ENCODE data around the gene THBS2.

The THBS2 gene

DNA sequence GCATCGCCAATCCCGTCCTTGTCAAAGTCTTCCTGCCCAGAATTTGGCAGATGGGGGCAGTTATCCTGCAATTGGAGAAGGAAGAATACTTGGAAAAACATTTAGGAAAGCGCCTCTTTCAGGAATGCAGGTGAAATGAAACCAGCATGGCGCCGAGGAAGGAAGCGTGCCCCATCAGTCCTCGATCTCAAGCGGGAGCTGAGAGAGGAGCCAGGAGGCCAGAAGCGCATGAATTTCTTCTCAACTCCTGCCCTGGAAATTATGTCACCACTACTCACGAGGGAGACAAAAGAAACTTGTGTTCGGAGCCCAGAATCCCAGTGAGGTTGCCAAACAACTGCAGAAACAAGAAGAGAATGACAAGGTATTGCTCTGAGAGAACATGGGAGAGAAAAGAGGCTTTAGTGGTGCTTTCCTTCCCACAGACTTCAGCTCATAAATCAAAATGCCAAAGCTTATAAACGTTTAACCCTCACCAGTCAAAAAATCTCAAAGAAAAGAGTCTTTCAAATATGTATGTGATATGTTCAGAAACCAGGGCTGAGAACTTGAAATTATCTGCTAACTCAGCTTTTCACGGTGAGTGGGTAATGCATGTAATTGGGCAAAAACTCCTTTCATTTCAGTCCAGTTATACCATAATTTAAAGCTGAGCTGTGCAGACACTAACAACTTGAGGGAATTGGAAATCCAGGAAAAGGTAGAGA is 23.9 kb downstream of the THBS2 start:
- peak; percentile 25 to 63 for DNase-seq

DNA sequence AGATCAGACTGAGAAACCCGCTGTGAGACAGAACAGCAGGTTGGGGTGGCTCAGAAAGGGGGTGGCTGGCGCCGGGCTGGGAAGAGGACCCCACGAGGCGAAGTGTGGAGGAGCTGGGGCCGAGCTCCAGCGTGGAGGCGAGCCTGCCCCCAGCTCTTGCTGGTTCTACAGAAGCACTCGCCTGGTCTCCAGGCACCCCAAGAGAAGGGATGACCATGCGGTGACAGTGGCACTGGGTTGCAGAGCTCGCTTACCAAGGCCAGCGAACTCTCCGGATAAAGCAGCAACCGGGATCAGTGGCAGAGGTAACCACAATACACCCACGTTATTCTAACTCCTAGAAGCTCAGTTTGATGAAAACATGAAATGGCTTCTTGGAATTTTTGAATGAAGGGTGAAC is 26.5 kb downstream of the THBS2 start:
- no peak for DNase-seq

- no peak for DNase-seq
Measured at GRCh38 chr6:169225887-169226286, 27.8 kb downstream of the THBS2 start.

- no peak for DNase-seq
Measured at GRCh38 chr6:169225131-169225576, 28.5 kb downstream of the THBS2 start.

DNA sequence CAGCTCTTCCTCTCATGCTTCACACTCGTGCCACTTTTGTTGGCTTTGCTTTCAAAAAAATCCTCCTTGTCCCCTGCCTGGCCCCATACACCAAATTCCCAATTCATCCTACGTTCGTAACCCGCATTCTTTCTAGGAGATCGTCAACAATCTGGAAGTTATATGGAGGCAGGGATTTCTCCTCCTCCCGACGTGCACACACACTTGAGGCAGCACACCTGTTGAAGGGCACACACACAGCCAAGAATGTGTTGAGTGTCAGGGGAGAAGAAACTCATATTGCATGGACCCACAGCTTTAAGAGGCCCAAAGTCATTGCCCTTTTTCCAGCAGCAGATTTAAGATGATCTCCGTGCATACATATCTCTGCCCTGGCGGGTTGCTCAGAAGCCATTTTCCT is 28.9 kb downstream of the THBS2 start:
- DNase-seq = no peak

DNA sequence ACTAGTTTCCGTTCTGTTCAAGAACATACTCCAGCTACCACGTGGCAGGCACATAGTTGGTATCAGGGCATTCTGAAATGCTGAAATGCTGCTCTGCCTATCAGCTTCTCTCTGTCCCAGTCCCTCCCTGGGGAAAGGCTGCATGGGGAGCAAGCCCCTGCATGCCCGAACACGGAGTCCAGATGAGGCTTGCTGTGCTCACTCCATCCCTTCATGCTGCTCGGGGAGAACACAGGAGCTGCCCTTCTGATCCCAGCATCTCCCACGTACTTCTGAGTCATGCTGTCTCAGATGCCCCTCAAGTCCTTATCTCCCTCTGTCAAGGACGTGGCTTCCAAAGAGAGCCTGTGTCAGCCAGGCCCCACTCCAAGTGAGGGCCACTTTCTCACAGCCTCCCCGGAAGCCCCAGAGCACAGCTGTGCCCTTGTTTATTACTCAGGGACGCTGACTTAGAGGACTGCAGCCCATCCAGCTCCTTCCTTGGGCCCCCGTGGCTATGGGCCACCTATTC is 29.4 kb downstream of the THBS2 start:
- DNase-seq = no peak

GRCh38 chr6:169223006-169223405 is 30.6 kb downstream of the THBS2 start:
- no peak for DNase-seq

GRCh38 chr6:169222126-169222525 is 31.5 kb downstream of the THBS2 start:
- DNase-seq = no peak

DNA sequence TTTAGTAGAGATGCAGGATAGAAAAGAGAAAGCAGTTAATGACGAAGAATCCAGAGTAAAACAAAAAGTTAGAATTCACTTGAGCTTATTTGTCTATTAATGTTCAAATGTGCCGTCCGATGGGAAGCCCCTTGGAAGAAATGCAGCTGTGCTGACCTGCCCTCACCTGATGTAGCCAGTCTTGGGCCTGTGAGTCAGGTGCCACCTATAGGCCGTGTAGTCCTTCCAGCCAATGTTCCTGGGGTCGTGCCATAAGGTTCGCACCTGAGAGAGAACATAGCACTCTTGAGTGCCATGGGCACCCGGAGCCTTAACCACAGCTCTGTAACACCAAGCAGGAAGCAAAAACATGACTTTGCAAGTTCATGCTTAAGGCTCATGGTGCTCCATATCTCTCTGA is 32.4 kb downstream of the THBS2 start:
- no peak for DNase-seq

DNA sequence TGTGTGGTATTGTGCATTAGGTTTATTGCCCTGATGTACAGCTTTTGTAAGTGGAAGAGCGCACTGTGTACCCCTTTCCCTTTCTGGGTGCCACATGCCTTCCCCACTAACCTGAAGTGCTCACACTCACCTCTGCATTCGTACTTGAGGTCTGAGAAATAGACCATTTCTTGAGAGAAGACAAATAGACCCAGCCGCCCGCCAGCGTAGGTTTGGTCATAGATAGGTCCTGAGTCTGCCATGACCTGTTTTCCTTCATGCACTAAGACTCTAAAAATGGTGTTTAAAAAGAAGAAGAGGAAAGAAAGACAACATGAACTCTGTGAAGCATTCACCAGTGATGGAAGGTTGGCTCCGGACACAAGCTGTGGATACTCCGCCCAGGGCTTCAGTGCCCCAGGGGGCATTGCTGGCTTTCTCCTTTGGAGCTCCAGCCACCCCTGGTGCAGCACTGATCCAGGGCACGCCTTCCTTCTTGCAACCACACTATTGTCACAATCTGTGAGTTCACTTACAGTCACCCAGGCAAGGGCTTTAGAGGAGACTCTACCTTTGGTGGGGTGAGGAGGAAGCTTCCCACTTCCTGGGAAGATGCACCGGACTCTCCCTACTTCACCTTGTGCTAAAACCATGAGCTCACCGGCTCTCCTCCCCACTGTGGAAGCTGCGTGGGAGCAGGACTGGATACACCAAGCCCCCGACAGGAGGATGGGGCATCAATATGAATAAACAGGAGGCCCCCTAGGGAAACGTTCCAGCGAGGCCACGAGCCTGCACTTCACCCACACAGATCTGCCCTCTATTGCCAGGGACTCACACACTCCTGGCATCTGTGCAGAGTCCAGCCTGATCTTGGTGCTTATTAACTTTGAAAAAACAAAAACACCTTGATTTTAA is 33.3 kb downstream of the THBS2 start:
- no peak for DNase-seq

- no peak for DNase-seq
Measured at GRCh38 chr6:169217972-169218371, 35.7 kb downstream of the THBS2 start.

DNA sequence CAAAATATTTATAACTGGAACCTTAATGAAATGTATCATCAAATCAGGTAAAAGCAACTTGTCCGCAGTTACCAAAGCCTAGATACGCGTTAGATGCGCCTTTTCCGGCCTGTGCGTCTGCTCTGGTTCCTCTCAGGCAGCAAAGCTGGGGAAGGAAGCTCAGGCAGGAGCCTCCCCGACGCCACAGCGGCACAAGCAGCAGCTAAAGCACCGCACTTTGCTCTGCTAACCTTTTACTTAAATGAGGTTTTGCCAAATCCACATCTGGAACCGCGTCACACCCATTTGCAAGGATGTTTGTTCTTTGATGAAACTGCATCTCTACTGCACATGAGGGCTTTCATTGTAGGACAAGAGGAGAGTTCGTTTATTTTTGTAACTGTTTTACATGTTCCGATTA is 36.8 kb downstream of the THBS2 start:
- no peak for DNase-seq

DNA sequence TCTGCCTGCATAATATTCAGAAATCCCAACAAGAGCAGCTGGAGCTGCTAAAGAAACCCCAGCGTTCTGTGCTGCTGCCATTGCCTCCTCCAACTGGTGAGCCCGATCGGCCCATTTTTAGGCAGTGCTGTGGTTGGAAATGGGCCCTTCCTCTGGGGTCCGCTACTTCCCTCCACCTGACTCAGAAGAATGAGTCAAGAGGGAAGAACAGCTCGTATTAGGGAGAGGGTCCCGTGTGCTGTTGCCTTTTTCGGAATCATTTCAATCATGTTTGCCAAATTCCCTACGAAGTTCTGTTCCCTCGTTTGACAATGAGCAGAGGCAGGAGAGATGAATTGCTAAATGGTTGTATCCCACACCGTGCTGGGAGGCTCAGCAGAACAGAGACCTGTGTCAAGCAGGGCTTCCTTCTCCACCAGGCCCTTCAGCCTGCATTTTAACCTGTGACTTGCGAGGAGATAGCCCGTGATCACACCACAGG is 38.4 kb downstream of the THBS2 start:
- no peak for DNase-seq

- DNase-seq = peak in 1 of 2 donors; percentile 10
Measured at GRCh38 chr6:169214789-169215188, 38.9 kb downstream of the THBS2 start.

DNA sequence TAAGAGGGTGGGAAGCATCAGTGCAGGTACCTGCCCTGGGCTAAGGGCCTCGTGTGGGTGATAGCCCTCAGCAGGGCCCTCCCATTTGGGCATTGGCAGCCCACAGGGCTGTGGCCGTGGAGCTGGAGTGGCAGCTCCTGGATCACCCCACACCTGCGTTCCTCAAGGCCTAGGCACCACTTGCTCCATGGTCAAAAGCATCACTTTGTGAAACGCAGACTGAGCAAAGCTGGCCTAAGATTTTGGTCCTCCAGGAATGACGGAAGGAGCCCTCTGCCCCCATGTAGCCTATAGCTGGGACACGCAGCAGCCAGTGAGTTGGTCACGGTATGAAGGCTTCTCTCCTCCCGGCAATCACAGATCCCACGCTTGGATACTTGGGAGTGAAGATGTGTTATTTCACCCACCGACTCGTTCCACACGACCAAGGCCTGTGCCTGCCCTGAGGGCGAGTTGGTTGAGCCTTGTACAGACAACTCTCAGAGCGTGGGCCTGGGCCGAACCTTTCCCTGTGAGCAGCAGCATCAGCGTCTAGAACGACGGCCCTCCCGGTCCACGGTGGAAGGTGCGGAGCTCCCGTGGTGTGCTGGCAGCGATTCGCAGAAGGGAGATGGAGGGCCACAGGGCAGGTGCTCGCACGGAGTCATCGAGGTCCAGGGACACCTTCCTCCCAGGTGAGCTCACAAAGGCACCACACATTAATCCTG is 39.7 kb downstream of the THBS2 start:
- DNase-seq = no peak

DNA sequence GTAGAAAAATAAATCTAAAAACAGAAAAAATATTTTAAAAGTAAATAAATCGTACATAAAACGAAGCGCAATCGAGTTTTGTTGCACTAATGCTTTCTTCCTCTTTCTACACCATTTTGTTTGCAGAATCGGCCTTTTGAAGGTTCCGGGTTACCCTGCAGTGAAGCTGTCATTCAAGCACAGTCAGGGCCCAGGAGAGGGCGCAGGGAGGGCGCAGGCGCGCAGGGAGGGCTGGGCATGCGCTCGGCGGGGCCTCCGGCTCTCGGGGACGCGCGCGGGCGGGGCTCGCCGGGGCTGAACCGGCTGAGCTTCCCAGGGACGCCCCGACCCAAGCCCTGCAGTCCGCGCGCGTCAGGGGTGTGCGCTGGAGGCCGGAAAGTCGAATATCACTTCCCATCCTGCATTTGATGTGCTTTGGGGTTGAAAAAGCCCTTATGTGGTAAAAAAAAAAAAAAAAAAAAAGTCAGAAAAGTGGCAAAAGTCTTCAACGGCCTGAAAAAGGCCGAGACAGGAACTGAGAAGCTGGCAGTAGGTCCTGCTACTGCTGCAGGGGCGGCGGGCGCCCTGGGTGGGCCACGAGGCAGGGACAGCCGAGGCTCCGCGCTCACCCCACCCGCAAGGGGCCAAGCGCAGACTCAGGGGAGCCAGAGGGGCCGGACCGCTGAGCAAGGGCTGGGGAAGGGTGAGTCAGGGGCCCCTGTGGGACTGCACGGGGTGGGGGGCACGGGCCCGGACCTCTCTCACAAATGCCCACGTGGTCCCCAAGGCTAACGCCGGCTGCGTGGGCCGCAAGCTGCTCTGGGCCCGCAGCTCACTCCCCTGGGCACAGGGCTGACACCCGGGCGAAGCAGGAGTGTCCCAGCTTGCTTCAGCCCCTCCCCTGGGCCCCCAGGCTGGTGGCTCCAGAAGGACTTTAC is 40.5 kb downstream of the THBS2 start:
- DNase-seq = peak; percentile 78 to 93

GRCh38 chr6:169212436-169212835 is 41.2 kb downstream of the THBS2 start:
- DNase-seq = no peak

DNA sequence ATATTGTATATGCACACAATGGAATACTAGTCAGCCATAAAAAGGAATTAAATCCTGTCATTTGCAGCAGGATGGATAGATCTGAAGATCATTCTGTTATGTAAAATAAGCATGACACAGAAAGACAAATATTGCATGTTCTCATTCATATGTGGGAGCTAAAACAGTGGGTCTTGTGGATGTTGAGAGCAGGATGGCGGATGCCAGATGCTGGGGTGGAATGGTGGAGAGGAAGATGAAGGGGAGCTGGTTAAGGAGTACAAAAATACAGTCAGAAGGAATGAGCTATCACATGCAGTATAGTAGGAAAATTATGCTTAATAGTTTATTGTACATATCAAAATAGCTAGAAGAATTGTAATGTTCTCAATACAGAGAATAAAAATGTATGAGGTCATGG is 41.8 kb downstream of the THBS2 start:
- DNase-seq = no peak

DNA sequence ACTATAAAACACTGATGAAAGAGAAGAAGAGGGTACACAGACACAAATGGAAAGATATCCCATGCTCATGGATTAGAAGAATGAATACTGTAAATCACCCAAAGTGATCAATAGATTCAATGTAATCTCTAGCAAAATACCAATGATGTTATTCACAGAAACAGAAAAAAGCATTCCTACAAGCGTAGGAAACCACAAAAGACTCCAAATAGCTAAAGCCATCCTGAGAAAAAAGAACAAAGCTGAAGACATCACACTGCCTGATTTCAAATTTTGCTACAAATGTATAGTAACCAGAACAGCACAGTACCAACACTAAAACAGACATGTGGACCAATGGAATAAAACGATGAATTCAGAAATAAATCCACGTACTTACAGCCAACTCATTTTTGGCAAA is 43.0 kb downstream of the THBS2 start:
- no peak for DNase-seq

- no peak for DNase-seq
Measured at GRCh38 chr6:169208011-169208410, 45.6 kb downstream of the THBS2 start.

- DNase-seq = no peak
Measured at GRCh38 chr6:169207482-169207881, 46.2 kb downstream of the THBS2 start.

Data from hippocampal formation (tissue), 2 donors.